ENCODE data around the gene HINT2. TPM values are rescaled to one million over a fixed set of nuclear protein-coding genes. Genes with fewer than 3 reads are reported as not detected.

HINT2 gene
- total RNA-seq, 6 donors from 2014 or later, result 15.7 to 57.9 (median 42.2) TPM

- Histone ChIP-seq H3K4me1 (peaks cover 23 to 32% (median 28%) of the 10 kb centered on the region in 4 donors), H3K36me3 (peaks cover 0 to 5% (median 0%) of the 10 kb centered on the region in 4 donors), H3K27ac (no peak overlapping the region), H3K4me3 (no peak overlapping the region), H3K27me3 (no peaks in the 10 kb centered on the region), H3K9me3 (no peaks in the 10 kb centered on the region)
- 32 to 36% methylated on average over 4 of the region's 4 CpGs for WGBS, 2 donors
- TF ChIP-seq CTCF (IDR thresholded peaks at IDR 0.05), result no peak
- TF ChIP-seq POLR2AphosphoS5 (IDR thresholded peaks at IDR 0.05), result no peak
- TF ChIP-seq EP300 (IDR thresholded peaks at IDR 0.05), result no peak
- no peak for TF ChIP-seq POLR2A (IDR thresholded peaks at IDR 0.05)
- DNase-seq, result no peak
- ATAC-seq (ENCODE audit: low FRiP score in 2 of 2), result no peak
These were observed 24.8 kb downstream of the HINT2 start for GRCh38 chr9:35790025-35790384.

- DNase-seq, result no peak
- Histone ChIP-seq H3K4me3 (no peak overlapping the region), H3K4me1 (peaks cover 23 to 32% (median 28%) of the 10 kb centered on the region in 4 donors), H3K9me3 (no peaks in the 10 kb centered on the region), H3K27me3 (no peaks in the 10 kb centered on the region), H3K27ac (no peak overlapping the region), H3K36me3 (peaks cover 0 to 5% (median 0%) of the 10 kb centered on the region in 4 donors)
- no peak for ATAC-seq (ENCODE audit: low FRiP score in 2 of 2)
- WGBS, 2 donors, result 91 to 98% methylated on average over 2 of the region's 2 CpGs
- TF ChIP-seq CTCF (IDR thresholded peaks at IDR 0.05), result no peak
- TF ChIP-seq EP300 (IDR thresholded peaks at IDR 0.05), result no peak
- TF ChIP-seq POLR2AphosphoS5 (IDR thresholded peaks at IDR 0.05), result no peak
- no peak for TF ChIP-seq POLR2A (IDR thresholded peaks at IDR 0.05)
These were observed 25.3 kb downstream of the HINT2 start for GRCh38 chr9:35789541-35789940.

- no peak overlapping the region for H3K27ac ChIP-seq
- H3K36me3 ChIP-seq, result peaks cover 0 to 5% (median 0%) of the 10 kb centered on the region in 4 donors
- no peak for ATAC-seq (ENCODE audit: low FRiP score in 2 of 2)
- no peak for DNase-seq
- no peak for TF ChIP-seq POLR2AphosphoS5 (IDR thresholded peaks at IDR 0.05)
- no peak for TF ChIP-seq EP300 (IDR thresholded peaks at IDR 0.05)
- no peak for TF ChIP-seq CTCF (IDR thresholded peaks at IDR 0.05)
- no peak for TF ChIP-seq POLR2A (IDR thresholded peaks at IDR 0.05)
- H3K27me3 ChIP-seq, result no peaks in the 10 kb centered on the region
- no peaks in the 10 kb centered on the region for H3K9me3 ChIP-seq
- H3K4me1 ChIP-seq, result no peaks in the 10 kb centered on the region
- no peak overlapping the region for H3K4me3 ChIP-seq
These were observed 31.4 kb downstream of the HINT2 start for GRCh38 chr9:35783418-35783817.

GRCh38 chr9:35781066-35781465, 33.8 kb downstream of the HINT2 start:
- Histone ChIP-seq H3K4me1 (no peaks in the 10 kb centered on the region), H3K9me3 (no peaks in the 10 kb centered on the region), H3K27me3 (no peaks in the 10 kb centered on the region), H3K4me3 (no peak overlapping the region), H3K36me3 (peaks cover 0 to 5% (median 0%) of the 10 kb centered on the region in 4 donors), H3K27ac (no peak overlapping the region)
- ATAC-seq (ENCODE audit: low FRiP score in 2 of 2), result no peak
- TF ChIP-seq CTCF (IDR thresholded peaks at IDR 0.05) (no peak), POLR2A (IDR thresholded peaks at IDR 0.05) (no peak), POLR2AphosphoS5 (IDR thresholded peaks at IDR 0.05) (no peak), EP300 (IDR thresholded peaks at IDR 0.05) (no peak)
- WGBS, 2 donors, result 75 to 80% methylated on average over 1 to 2 of the region's 2 CpGs
- no peak for DNase-seq

GRCh38 chr9:35778496-35778895, 36.3 kb downstream of the HINT2 start:
- DNase-seq (no peak), ATAC-seq (ENCODE audit: low FRiP score in 2 of 2) (no peak)
- Histone ChIP-seq H3K9me3 (no peaks in the 10 kb centered on the region), H3K4me1 (peaks cover 0 to 3% (median 0%) of the 10 kb centered on the region in 4 donors), H3K4me3 (no peak overlapping the region), H3K36me3 (no peaks in the 10 kb centered on the region), H3K27ac (no peak overlapping the region), H3K27me3 (no peaks in the 10 kb centered on the region)
- 89 to 90% methylated on average over 3 of the region's 3 CpGs for WGBS, 2 donors
- TF ChIP-seq EP300 (IDR thresholded peaks at IDR 0.05), result no peak
- TF ChIP-seq POLR2A (IDR thresholded peaks at IDR 0.05), result no peak
- TF ChIP-seq POLR2AphosphoS5 (IDR thresholded peaks at IDR 0.05), result no peak
- no peak for TF ChIP-seq CTCF (IDR thresholded peaks at IDR 0.05)

Measured in upper lobe of left lung (tissue), 6 donors.